ENCODE measurements around the gene DGCR8. TPM values are rescaled to one million over a fixed set of nuclear protein-coding genes. Genes with fewer than 3 reads are reported as not detected.

The DGCR8 gene
- 12.4 and 16.1 TPM in 2 replicates for total RNA-seq

GRCh38 chr22:20079745-20080444 is at the start of gene DGCR8:
Gene DGCR8, plus strand, starts transcription at chr22:20080241. Its CDS starts 5,723 bp downstream, at chr22:20085964.

GRCh38 chr22:20115691-20116375 is 35.8 kb downstream of the DGCR8 start, which contains the start of gene RANBP1:
Gene RANBP1, plus strand, starts transcription at chr22:20116104. Its CDS starts 81 bp downstream, at chr22:20116185.

GRCh38 chr22:20116951-20117632 is 37.1 kb downstream of the DGCR8 start, which contains the start of gene TRMT2A:
Gene TRMT2A, minus strand, starts transcription at chr22:20117226. Its CDS starts 320 bp downstream, at chr22:20116906.

GRCh38 chr22:20131597-20131858 is 51.5 kb downstream of the DGCR8 start, which contains the start of gene ZDHHC8:
Gene ZDHHC8, plus strand, starts transcription at chr22:20131804. Its CDS starts 144 bp downstream, at chr22:20131948.

GRCh38 chr22:20150381-20151275 is 70.6 kb downstream of the DGCR8 start, which contains the start of gene CCDC188:
Gene CCDC188, minus strand, starts transcription at chr22:20151055. Its CDS starts 69 bp downstream, at chr22:20150986.

Other genes starting within 250 kb of the DGCR8 start
- gene GNB1L, start 225.4 kb upstream of the DGCR8 start, total RNA-seq: 13.0 and 24.8 TPM in 2 replicates
- gene RTL10, start 225.4 kb upstream of the DGCR8 start, total RNA-seq: 18.2 and 23.2 TPM in 2 replicates
- 281 and 359 TPM in 2 replicates for gene COMT, start 138.5 kb upstream of the DGCR8 start, total RNA-seq
- gene TXNRD2, start 138.4 kb upstream of the DGCR8 start, total RNA-seq: 14.1 and 21.9 TPM in 2 replicates
- gene ARVCF, start 63.4 kb upstream of the DGCR8 start, total RNA-seq: 16.7 and 19.0 TPM in 2 replicates
- gene TANGO2, start 59.1 kb upstream of the DGCR8 start, total RNA-seq: 17.0 and 18.9 TPM in 2 replicates
- gene RANBP1, start 35.9 kb downstream of the DGCR8 start, total RNA-seq: 639 and 758 TPM in 2 replicates
- 30.1 and 39.7 TPM in 2 replicates for gene TRMT2A, start 37.0 kb downstream of the DGCR8 start, total RNA-seq
- gene ZDHHC8, start 51.6 kb downstream of the DGCR8 start, total RNA-seq: 13.1 and 18.4 TPM in 2 replicates
- gene CCDC188, start 70.8 kb downstream of the DGCR8 start, total RNA-seq: not detected in 2 replicates
- 7.0 and 12.4 TPM in 2 replicates for gene RTN4R, start 188.1 kb downstream of the DGCR8 start, total RNA-seq
- 51.1 and 52.6 TPM in 2 replicates for gene DGCR6L, start 239.8 kb downstream of the DGCR8 start, total RNA-seq